ENCODE data around the gene DHRS4. TPM values are rescaled to one million over a fixed set of nuclear protein-coding genes. Genes with fewer than 3 reads are reported as not detected.
A peak's percentile ranks its signal among the peaks of the same experiment; 100 is the strongest.

DHRS4 gene
- total and polyA plus RNA-seq, 2 of the 13 experiments (the other 11 are each of a cell fraction or from before 2014, with no cell fraction given) = 23.9 to 45.1 TPM

DNA sequence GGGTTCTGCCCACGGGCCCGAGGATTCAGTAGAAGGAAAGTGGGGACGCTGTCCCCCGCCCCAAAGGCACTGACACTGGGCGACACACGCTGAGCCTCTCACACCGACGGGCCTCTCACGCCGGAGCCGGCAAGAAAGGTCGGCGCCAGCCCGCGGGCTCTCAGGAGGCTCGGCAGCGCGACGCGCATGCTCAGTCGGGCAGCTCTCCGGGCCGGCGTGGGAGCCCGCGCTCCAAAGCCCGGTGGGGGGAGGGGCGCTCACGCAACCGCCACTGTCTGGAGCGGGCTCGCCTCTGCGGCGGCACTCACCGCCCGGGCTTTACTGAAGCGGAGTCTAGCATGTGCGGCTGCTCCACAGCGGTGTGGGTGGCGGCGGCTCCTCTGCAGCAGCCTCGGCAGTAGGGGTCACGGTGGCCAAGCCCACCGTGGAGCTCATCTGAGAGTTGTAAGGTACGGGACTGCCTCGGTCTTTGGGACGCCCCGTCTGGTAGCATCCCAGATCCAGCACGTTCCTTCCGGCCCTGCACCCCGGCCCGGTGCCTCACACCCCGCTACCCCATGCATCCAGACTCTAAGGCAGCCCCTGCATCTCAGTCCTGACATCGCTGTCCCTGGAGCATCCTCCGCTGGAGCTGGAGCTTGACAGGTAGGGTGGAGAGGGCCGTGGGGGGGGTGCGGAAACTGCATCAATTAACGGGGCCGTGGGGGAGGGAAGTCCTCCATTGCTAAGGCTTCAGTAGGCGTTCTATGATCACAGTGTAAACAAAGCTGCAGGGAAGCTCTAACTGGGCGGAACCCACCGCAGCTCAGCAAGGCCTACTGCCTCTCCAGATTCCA, 53.5 kb downstream of the DHRS4 start (continued):
- TF ChIP-seq, protein P1, sequence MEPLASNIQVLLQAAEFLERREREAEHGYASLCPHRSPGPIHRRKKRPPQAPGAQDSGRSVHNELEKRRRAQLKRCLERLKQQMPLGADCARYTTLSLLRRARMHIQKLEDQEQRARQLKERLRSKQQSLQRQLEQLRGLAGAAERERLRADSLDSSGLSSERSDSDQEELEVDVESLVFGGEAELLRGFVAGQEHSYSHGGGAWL (CRISPR knock-in tag; IDR thresholded peaks at IDR 0.05) = peak; percentile 80
- TF ChIP-seq BCL6 (CRISPR knock-in tag; IDR thresholded peaks at IDR 0.05) (peak; percentile 37; the same call in 1 of the 2 replicates), SALL1 (CRISPR knock-in tag; IDR thresholded peaks at IDR 0.05) (0 out of 2 replicates have a peak, but pooled peaks have one; percentile 27), KLF16 (CRISPR knock-in tag; IDR thresholded peaks at IDR 0.05) (peak in 1 of 2 experiments; percentile 25; a peak in 1 of 4 replicates), TAF1 (CRISPR knock-in tag; IDR thresholded peaks at IDR 0.05) (peak; percentile 54; the same call in 1 of the 2 replicates), EED (CRISPR knock-in tag; IDR thresholded peaks at IDR 0.05) (0 out of 2 replicates have a peak, but pooled peaks have one; percentile 29), IRF2 (CRISPR knock-in tag; IDR thresholded peaks at IDR 0.05) (peak; percentile 20; the same call in 1 of the 2 replicates), HDAC1 (CRISPR knock-in tag; IDR thresholded peaks at IDR 0.05) (peak; percentile 43; the same call in 1 of the 2 replicates), KDM3A (CRISPR knock-in tag; IDR thresholded peaks at IDR 0.05; ENCODE audit: low read depth) (peak; percentile 43; the same call in 1 of the 2 replicates), PHF5A (CRISPR knock-in tag; IDR thresholded peaks at IDR 0.05; ENCODE audit: low read depth, unreplicated experiment) (peak; percentile 40), ELF3 (CRISPR knock-in tag; IDR thresholded peaks at IDR 0.05) (0 out of 2 replicates have a peak, but pooled peaks have one; percentile 27), MYC (CRISPR knock-in tag; IDR thresholded peaks at IDR 0.05; ENCODE audit: borderline replicate concordance) (peak; percentile 71; the same call in 1 of the 2 replicates), KAT8 (CRISPR knock-in tag; IDR thresholded peaks at IDR 0.05) (peak; percentile 25; the same call in 1 of the 2 replicates)
- TF ChIP-seq, protein P2, sequence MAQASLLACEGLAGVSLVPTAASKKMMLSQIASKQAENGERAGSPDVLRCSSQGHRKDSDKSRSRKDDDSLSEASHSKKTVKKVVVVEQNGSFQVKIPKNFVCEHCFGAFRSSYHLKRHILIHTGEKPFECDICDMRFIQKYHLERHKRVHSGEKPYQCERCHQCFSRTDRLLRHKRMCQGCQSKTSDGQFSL (CRISPR knock-in tag; IDR thresholded peaks at IDR 0.05) = peak; percentile 44; the same call in 1 of the 2 replicates
- TF ChIP-seq, protein P3, sequence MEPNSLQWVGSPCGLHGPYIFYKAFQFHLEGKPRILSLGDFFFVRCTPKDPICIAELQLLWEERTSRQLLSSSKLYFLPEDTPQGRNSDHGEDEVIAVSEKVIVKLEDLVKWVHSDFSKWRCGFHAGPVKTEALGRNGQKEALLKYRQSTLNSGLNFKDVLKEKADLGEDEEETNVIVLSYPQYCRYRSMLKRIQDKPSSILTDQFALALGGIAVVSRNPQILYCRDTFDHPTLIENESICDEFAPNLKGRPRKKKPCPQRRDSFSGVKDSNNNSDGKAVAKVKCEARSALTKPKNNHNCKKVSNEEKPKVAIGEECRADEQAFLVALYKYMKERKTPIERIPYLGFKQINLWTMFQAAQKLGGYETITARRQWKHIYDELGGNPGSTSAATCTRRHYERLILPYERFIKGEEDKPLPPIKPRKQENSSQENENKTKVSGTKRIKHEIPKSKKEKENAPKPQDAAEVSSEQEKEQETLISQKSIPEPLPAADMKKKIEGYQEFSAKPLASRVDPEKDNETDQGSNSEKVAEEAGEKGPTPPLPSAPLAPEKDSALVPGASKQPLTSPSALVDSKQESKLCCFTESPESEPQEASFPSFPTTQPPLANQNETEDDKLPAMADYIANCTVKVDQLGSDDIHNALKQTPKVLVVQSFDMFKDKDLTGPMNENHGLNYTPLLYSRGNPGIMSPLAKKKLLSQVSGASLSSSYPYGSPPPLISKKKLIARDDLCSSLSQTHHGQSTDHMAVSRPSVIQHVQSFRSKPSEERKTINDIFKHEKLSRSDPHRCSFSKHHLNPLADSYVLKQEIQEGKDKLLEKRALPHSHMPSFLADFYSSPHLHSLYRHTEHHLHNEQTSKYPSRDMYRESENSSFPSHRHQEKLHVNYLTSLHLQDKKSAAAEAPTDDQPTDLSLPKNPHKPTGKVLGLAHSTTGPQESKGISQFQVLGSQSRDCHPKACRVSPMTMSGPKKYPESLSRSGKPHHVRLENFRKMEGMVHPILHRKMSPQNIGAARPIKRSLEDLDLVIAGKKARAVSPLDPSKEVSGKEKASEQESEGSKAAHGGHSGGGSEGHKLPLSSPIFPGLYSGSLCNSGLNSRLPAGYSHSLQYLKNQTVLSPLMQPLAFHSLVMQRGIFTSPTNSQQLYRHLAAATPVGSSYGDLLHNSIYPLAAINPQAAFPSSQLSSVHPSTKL (CRISPR knock-in tag; IDR thresholded peaks at IDR 0.05) = peak; percentile 30
- TF ChIP-seq, protein P4, sequence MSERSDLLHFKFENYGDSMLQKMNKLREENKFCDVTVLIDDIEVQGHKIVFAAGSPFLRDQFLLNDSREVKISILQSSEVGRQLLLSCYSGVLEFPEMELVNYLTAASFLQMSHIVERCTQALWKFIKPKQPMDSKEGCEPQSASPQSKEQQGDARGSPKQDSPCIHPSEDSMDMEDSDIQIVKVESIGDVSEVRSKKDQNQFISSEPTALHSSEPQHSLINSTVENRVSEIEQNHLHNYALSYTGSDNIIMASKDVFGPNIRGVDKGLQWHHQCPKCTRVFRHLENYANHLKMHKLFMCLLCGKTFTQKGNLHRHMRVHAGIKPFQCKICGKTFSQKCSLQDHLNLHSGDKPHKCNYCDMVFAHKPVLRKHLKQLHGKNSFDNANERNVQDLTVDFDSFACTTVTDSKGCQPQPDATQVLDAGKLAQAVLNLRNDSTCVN (CRISPR knock-in tag; IDR thresholded peaks at IDR 0.05; ENCODE audit: borderline replicate concordance) = 0 out of 2 replicates have a peak, but pooled peaks have one; percentile 45
- TF ChIP-seq, protein P5, sequence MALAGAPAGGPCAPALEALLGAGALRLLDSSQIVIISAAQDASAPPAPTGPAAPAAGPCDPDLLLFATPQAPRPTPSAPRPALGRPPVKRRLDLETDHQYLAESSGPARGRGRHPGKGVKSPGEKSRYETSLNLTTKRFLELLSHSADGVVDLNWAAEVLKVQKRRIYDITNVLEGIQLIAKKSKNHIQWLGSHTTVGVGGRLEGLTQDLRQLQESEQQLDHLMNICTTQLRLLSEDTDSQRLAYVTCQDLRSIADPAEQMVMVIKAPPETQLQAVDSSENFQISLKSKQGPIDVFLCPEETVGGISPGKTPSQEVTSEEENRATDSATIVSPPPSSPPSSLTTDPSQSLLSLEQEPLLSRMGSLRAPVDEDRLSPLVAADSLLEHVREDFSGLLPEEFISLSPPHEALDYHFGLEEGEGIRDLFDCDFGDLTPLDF (CRISPR knock-in tag; IDR thresholded peaks at IDR 0.05) = peak; percentile 71; the same call in 1 of the 2 replicates
- TF ChIP-seq, protein P6, sequence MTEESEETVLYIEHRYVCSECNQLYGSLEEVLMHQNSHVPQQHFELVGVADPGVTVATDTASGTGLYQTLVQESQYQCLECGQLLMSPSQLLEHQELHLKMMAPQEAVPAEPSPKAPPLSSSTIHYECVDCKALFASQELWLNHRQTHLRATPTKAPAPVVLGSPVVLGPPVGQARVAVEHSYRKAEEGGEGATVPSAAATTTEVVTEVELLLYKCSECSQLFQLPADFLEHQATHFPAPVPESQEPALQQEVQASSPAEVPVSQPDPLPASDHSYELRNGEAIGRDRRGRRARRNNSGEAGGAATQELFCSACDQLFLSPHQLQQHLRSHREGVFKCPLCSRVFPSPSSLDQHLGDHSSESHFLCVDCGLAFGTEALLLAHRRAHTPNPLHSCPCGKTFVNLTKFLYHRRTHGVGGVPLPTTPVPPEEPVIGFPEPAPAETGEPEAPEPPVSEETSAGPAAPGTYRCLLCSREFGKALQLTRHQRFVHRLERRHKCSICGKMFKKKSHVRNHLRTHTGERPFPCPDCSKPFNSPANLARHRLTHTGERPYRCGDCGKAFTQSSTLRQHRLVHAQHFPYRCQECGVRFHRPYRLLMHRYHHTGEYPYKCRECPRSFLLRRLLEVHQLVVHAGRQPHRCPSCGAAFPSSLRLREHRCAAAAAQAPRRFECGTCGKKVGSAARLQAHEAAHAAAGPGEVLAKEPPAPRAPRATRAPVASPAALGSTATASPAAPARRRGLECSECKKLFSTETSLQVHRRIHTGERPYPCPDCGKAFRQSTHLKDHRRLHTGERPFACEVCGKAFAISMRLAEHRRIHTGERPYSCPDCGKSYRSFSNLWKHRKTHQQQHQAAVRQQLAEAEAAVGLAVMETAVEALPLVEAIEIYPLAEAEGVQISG (CRISPR knock-in tag; IDR thresholded peaks at IDR 0.05) = peak; percentile 46; the same call in 1 of the 2 replicates
